H1 (cell line): ENCODE results near the gene KRTAP1-5. TPM values are rescaled to one million over a fixed set of nuclear protein-coding genes. Genes with fewer than 3 reads are reported as not detected.
"Not testable (repeated sequence)": the region's sequence is repeated elsewhere in the genome, so short reads cannot be mapped to it uniquely, and the experiment has no call there.

Experiments used
- CTCF ChIA-PET: fragments of 300-600 bp; sonication (Branson Sonifier 250); formaldehyde crosslinking; loops from one replicate; lab custom pipeline; 2021; ENCODE audit not compliant: partially characterized antibody; lab: Charles Lee
- POLR2A ChIA-PET: fragments of 300-600 bp; sonication (Branson Sonifier 250); formaldehyde crosslinking; loops from one replicate; lab custom pipeline; 2021; ENCODE audit warnings: inconsistent platforms; ENCODE audit not compliant: partially characterized antibody; lab: Charles Lee
- DNase-seq, 2 experiments: peaks; one replicate each; pipeline versions ENCODE4 v3.0.0 to v3.0.0-alpha.2; 2010 to 2022; ENCODE audit warnings: low spot score in 2 of 2, low read depth in 1 of 2, mixed read lengths in 1 of 2
- FAIRE-seq: peaks from 2 replicates; lab custom pipeline; 2011; peaks lifted over from hg19 to GRCh38; lab: Jason Lieb, UNC
- H2AFZ ChIP-seq: 2 replicates; pipeline ENCODE4 v1.8.1; 2012; ENCODE audit warnings: low read length, inconsistent platforms
- H2AK5ac ChIP-seq: 2 replicates; pipeline ENCODE4 v1.6.1; 2013; ENCODE audit warnings: low read depth, low read length
- H2BK120ac ChIP-seq: replicated peaks from 2 replicates; pipeline ENCODE3; 2013; ENCODE audit warnings: low read depth, low read length, inconsistent platforms
- H2BK12ac ChIP-seq: 2 replicates; pipeline ENCODE4 v1.6.1; 2013; ENCODE audit warnings: low read depth, low read length
- H2BK15ac ChIP-seq: 2 replicates; pipeline ENCODE4 v1.6.1; 2013; ENCODE audit warnings: low read length
- H2BK20ac ChIP-seq: 2 replicates; pipeline ENCODE4 v1.6.1; 2013; ENCODE audit warnings: low read length
- H2BK5ac ChIP-seq: 2 replicates; pipeline ENCODE4 v1.6.1; 2013; ENCODE audit warnings: low read depth, low read length
- H3K14ac ChIP-seq: 2 replicates; pipeline ENCODE4 v1.6.1; 2013; ENCODE audit warnings: inconsistent platforms; ENCODE audit not compliant: insufficient read length
- H3K18ac ChIP-seq: 2 replicates; pipeline ENCODE4 v1.6.1; 2013; ENCODE audit warnings: low read length; ENCODE audit errors: extremely low read depth
- H3K23ac ChIP-seq: 2 replicates; pipeline ENCODE4 v1.6.1; 2013; ENCODE audit warnings: inconsistent platforms; ENCODE audit not compliant: insufficient read length
- H3K23me2 ChIP-seq: 2 replicates; pipeline ENCODE4 v1.6.1; 2013; ENCODE audit warnings: low read depth, low read length
- H3K27ac ChIP-seq: 2 replicates; pipeline ENCODE4 v1.6.1; 2011; ENCODE audit warnings: low read depth, low read length, inconsistent platforms
- H3K27me3 ChIP-seq, 4 experiments: replicated peaks in 1 of 4; 1 replicate in 1 of 4; 2 replicates in 3 of 4; pipeline versions ENCODE4 v1.6.1 to v1.8.1; 2011 to 2013; ENCODE audit warnings: low read length in 3 of 4, mild to moderate bottlenecking in 3 of 4, inconsistent platforms in 2 of 4, mixed read lengths in 2 of 4, moderate library complexity in 1 of 4; ENCODE audit not compliant: control insufficient read depth in 3 of 4, insufficient read depth in 3 of 4; ENCODE audit errors: extremely low read depth in 1 of 4
- H3K36me3 ChIP-seq, 4 experiments: 2 replicates each; pipeline versions ENCODE4 v1.6.1 to v1.8.1; 2011 to 2013; ENCODE audit warnings: mild to moderate bottlenecking in 4 of 4, low read length in 3 of 4, moderate library complexity in 2 of 4, control low read depth in 1 of 4, inconsistent platforms in 1 of 4; ENCODE audit not compliant: insufficient read depth in 4 of 4, control insufficient read depth in 2 of 4
- H3K4ac ChIP-seq: replicated peaks from 2 replicates; pipeline ENCODE3; 2013; ENCODE audit warnings: low read length, low read depth, mixed read lengths, inconsistent platforms; ENCODE audit not compliant: insufficient read length
- H3K4me1 ChIP-seq, 4 experiments: replicated peaks in 1 of 4; 1 replicate in 1 of 4; 2 replicates in 3 of 4; pipeline versions ENCODE4 v1.6.1 to v1.8.1; 2011 to 2013; ENCODE audit warnings: low read length in 3 of 4, inconsistent platforms in 2 of 4, mixed read lengths in 1 of 4; ENCODE audit not compliant: insufficient read depth in 4 of 4, control insufficient read depth in 3 of 4
- H3K4me2 ChIP-seq, 2 experiments: 2 replicates each; pipeline versions ENCODE4 v1.6.1 to v1.8.1; 2011 to 2013; ENCODE audit warnings: low read depth in 2 of 2, low read length in 2 of 2, control low read depth in 1 of 2, inconsistent platforms in 1 of 2, mild to moderate bottlenecking in 1 of 2; ENCODE audit not compliant: insufficient read depth in 1 of 2
- H3K4me3 ChIP-seq, 4 experiments: fragments of 200-600, 300-600 bp in 1 of 4; sonication (generic), shearing (Covaris generic), sonication (Bioruptor Twin) in 1 of 4; 2 replicates each; pipeline versions ENCODE4 v1.5.1 to v1.8.1; 2011 to 2016; ENCODE audit warnings: low read length in 4 of 4, low read depth in 3 of 4, control low read depth in 2 of 4, inconsistent platforms in 2 of 4, mild to moderate bottlenecking in 2 of 4, mixed read lengths in 1 of 4, moderate library complexity in 1 of 4; ENCODE audit not compliant: insufficient read depth in 2 of 4; ENCODE audit errors: extremely low read depth in 1 of 4
- H3K56ac ChIP-seq: replicated peaks from 2 replicates; pipeline ENCODE3; 2013; ENCODE audit warnings: low read depth, mild to moderate bottlenecking, mixed read lengths, low read length, inconsistent platforms; ENCODE audit not compliant: insufficient read length
- H3K79me1 ChIP-seq: 2 replicates; pipeline ENCODE4 v1.6.1; 2013; ENCODE audit warnings: low read depth, low read length, control low read depth
- H3K79me2 ChIP-seq, 2 experiments: 2 replicates each; pipeline versions ENCODE4 v1.6.1 to v1.8.1; 2012 to 2013; ENCODE audit warnings: low read length in 2 of 2, mild to moderate bottlenecking in 2 of 2, inconsistent platforms in 1 of 2; ENCODE audit not compliant: insufficient read depth in 2 of 2, control insufficient read depth in 1 of 2
- H3K9ac ChIP-seq, 4 experiments: replicated peaks in 1 of 4; 1 replicate in 1 of 4; 2 replicates in 3 of 4; pipeline versions ENCODE4 v1.6.1 to v1.8.1; 2011 to 2013; ENCODE audit warnings: low read depth in 3 of 4, low read length in 3 of 4, control low read depth in 2 of 4, mild to moderate bottlenecking in 2 of 4, moderate library complexity in 2 of 4, inconsistent platforms in 1 of 4; ENCODE audit errors: extremely low read depth in 1 of 4
- H3K9me3 ChIP-seq, 2 experiments: 2 replicates each; pipeline versions ENCODE4 v1.6.1 to v1.8.1; 2012 to 2013; ENCODE audit warnings: mild to moderate bottlenecking in 2 of 2, moderate library complexity in 2 of 2, control low read depth in 1 of 2, inconsistent platforms in 1 of 2, low read depth in 1 of 2, low read length in 1 of 2, mixed read lengths in 1 of 2; ENCODE audit not compliant: insufficient read depth in 2 of 2
- H4K20me1 ChIP-seq, 2 experiments: replicated peaks in 1 of 2; 2 replicates each; pipeline versions ENCODE3 to v1.8.1; 2011 to 2013; ENCODE audit warnings: inconsistent platforms in 2 of 2, low read length in 2 of 2, mild to moderate bottlenecking in 1 of 2; ENCODE audit not compliant: insufficient read depth in 2 of 2, control insufficient read depth in 1 of 2
- H4K5ac ChIP-seq: 2 replicates; pipeline ENCODE4 v1.6.1; 2013; ENCODE audit warnings: low read length, low read depth, mixed read lengths, inconsistent platforms; ENCODE audit not compliant: insufficient read length
- H4K8ac ChIP-seq: 2 replicates; pipeline ENCODE4 v1.8.0; 2013; ENCODE audit warnings: mild to moderate bottlenecking, moderate library complexity, low read length, inconsistent platforms; ENCODE audit not compliant: insufficient read depth; ENCODE audit errors: extremely low read depth
- H4K91ac ChIP-seq: replicated peaks from 2 replicates; pipeline ENCODE3; 2013; ENCODE audit warnings: low read length, mixed read lengths, inconsistent platforms; ENCODE audit not compliant: insufficient read length
- CBX5 ChIP-seq: fragments of 300-800, 300-1000 bp; sonication (generic); IDR thresholded peaks from 2 replicates; pipeline ENCODE4 v1.7.1; 2016; ENCODE audit warnings: antibody characterized with exemption, low read length, low read depth
- CEBPB ChIP-seq: IDR thresholded peaks from 2 replicates; pipeline ENCODE4 v1.6.1; 2012; ENCODE audit warnings: low read depth, low read length
- CREB1 ChIP-seq: IDR thresholded peaks from 2 replicates; pipeline ENCODE4 v1.6.1; 2012; ENCODE audit warnings: inconsistent platforms
- GABPA ChIP-seq: IDR thresholded peaks from 2 replicates; pipeline ENCODE4 v1.6.1; 2011; ENCODE audit warnings: mild to moderate bottlenecking, low read length, moderate library complexity, borderline replicate concordance; ENCODE audit not compliant: insufficient read depth
- JUN ChIP-seq: IDR thresholded peaks from 2 replicates; pipeline ENCODE4 v1.6.1; 2011; ENCODE audit warnings: low read depth, mild to moderate bottlenecking, improper control_type of control experiment, low read length
- KDM1A ChIP-seq: fragments of 200-600, 300-600 bp; sonication (generic); IDR thresholded peaks from 2 replicates; pipeline ENCODE4 v1.7.1; 2016; ENCODE audit warnings: mild to moderate bottlenecking, low read length, borderline replicate concordance
- NRF1 ChIP-seq: IDR thresholded peaks from 2 replicates; pipeline ENCODE4 v1.6.1; 2011; ENCODE audit warnings: mild to moderate bottlenecking, low read depth, low read length, improper control_type of control experiment
- RFX5 ChIP-seq: IDR thresholded peaks from 2 replicates; pipeline ENCODE4 v1.6.1; 2011; ENCODE audit warnings: low read depth, low read length, improper control_type of control experiment, borderline replicate concordance
- SUZ12 ChIP-seq: fragments of 200-600 bp; sonication (generic); IDR thresholded peaks from 2 replicates; pipeline ENCODE4 v1.6.1; 2012; ENCODE audit warnings: mild to moderate bottlenecking, inconsistent platforms, low read length, moderate library complexity, mixed read lengths
- TCF12 ChIP-seq: IDR thresholded peaks from 2 replicates; pipeline ENCODE4 v1.6.1; 2011; ENCODE audit warnings: low read depth, mild to moderate bottlenecking, low read length
- WGBS, 2 experiments: shearing (Covaris generic) in 1 of 2; methylation state at CpG; one replicate each; pipeline versions ENCODE4 v1.1.6 to v1.1.7; 2013 to 2015; ENCODE audit warnings: low lambda C conversion rate in 2 of 2, mixed read lengths in 2 of 2, inconsistent platforms in 1 of 2, low coverage in 1 of 2, missing lambda C conversion rate in 1 of 2; ENCODE audit not compliant: insufficient replicate concordance in 2 of 2, insufficient coverage in 1 of 2, insufficient read length in 1 of 2; ENCODE audit errors: extremely low coverage in 1 of 2, missing lambda C conversion rate in 1 of 2; 5-methylcytosine and 5-hydroxymethylcytosine counted together
- polyA plus RNA-seq, 7 experiments: library from polyadenylated mRNA; depleted of rRNA in 3 of 7; stranded (reverse) in 5 of 7; unstranded in 2 of 7; fragments of >200 nt in 5 of 7; fragments of 200-250 nt in 2 of 7; gene quantifications; 1 replicate in 5 of 7; 2 replicates in 1 of 7; 4 replicates in 1 of 7; pipeline versions ENCODE4 v1.2.1 to v1.2.3, GENCODE V29; 2011 to 2013; ENCODE audit warnings: missing spikeins in 2 of 7, mixed read lengths in 2 of 7
- total RNA-seq: library from RNA; stranded (reverse); fragmentation: NEBNext Ultra II Directional; extraction: Animal tissue kit (Norgen Biotek cat#: 25700); gene quantifications from 2 replicates; pipeline ENCODE4 v1.2.1, GENCODE V29; 2021

Gene KRTAP1-5
- total and polyA plus RNA-seq, 2 of the 8 experiments (the other 6 are each of a cell fraction or from before 2014, with no cell fraction given), result not detected

DNA sequence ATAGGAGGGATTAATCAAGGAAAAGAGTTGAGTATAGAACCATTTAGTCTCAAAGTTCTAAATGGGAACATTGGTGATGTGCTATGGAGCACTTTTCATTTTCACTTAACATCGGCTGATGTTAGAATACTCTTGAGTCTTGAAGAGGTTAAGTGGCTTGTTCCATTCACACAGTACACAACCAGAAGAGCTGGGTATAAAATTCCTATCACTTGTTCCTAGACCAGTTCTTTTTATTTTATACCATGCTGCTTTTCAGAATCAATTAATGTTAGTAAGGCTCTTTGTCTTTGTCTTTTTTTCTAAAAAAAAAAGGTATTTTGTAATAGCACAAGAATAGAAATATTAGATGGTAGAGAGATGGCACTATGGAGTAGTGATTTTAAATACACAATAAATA lies 15.9 kb upstream of the KRTAP1-5 start (continued):
- TF ChIP-seq NRF1 (no peak), JUN (no peak), CBX5 (no peak), SUZ12 (no peak), TCF12 (no peak), CREB1 (no peak), KDM1A (no peak), RFX5 (no peak), CEBPB (no peak), GABPA (no peak)

DNA sequence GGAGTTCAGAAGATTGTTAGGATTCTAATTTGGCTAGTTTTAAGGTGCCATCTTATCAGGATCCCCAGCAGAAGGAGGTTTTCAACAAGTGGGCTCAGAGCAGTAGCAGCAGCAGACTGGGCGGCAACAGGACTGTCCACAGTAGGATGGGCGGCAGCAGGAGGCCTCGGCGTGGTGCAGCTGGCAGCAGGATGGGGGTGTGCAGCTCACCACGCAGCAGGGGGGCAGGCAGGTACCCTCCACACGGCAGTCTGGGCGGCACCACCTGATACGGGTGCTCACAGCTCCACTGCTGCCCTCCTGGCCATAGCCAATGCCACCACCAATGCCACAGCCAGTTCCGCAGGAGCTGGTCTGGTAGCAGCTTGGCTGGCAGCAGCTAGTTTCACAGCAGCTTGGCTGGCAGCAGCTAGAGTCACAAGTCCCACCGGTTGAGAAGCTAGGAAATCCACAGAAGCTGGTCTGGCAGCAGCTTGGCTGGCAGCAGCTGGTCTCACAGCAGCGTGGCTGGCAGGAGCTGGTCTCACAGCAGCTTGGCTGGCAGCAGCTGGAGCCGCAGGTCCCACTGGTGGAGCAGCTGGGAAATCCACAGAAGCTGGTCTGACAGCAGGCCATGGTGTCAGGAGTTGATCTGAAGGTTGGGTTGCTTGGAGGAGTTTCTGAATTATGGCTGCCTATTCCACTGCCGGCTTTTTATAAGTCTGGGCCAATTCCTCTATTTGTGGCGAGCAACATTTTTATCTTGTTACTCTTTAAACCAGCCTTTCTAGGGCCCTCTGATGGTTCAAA lies 14.0 kb upstream of the KRTAP1-5 start, which contains the start of gene KRTAP1-1:
Gene KRTAP1-1 (minus strand): TSS at position 668 of the 789 bp plus-strand sequence. CDS start 53 bp downstream, at position 615.
- not testable (repeated sequence) for H3K36me3 ChIP-seq, H2AFZ ChIP-seq

More for the DNA sequence above, 14.0 kb upstream of the KRTAP1-5 start, which contains the start of gene KRTAP1-1:
- H4K5ac ChIP-seq, H3K79me2 ChIP-seq, DNase-seq, H4K8ac ChIP-seq, H3K4ac ChIP-seq, H3K9ac ChIP-seq, H3K79me1 ChIP-seq, H3K27me3 ChIP-seq, H3K4me1 ChIP-seq, H3K9me3 ChIP-seq, H2BK15ac ChIP-seq, H4K91ac ChIP-seq, POLR2A ChIA-PET, H3K4me2 ChIP-seq, H4K20me1 ChIP-seq, H3K23ac ChIP-seq, H2BK20ac ChIP-seq, H2AK5ac ChIP-seq, H3K23me2 ChIP-seq, H3K56ac ChIP-seq, H3K27ac ChIP-seq, FAIRE-seq, H2BK120ac ChIP-seq, H3K18ac ChIP-seq, H2BK12ac ChIP-seq, H3K14ac ChIP-seq, H2BK5ac ChIP-seq, H3K4me3 ChIP-seq: not testable (repeated sequence)
- WGBS, 2 experiments, result 80% methylated on average over 14 of the region's 14 CpGs; no CpG with 5 or more reads in 1 of the 2 experiments
- CTCF ChIA-PET, result interaction anchor here (1.0 kb wide), 1 partner anchor 281 kb away, joined by 3 read pairs; no protein-coding TSS in a partner anchor
